Keratinocyte (primary cell): ENCODE data around the gene SETDB1. TPM values are rescaled to one million over a fixed set of nuclear protein-coding genes. Genes with fewer than 3 reads are reported as not detected.

Source experiments
- DNase-seq: peaks from one replicate; pipeline ENCODE4 v3.0.0-alpha.2; 2011; ENCODE audit warnings: low read depth, missing footprints, low spot score
- FAIRE-seq: peaks from 2 replicates; lab custom pipeline; 2011; peaks lifted over from hg19 to GRCh38; lab: Jason Lieb, UNC
- H2AFZ ChIP-seq: 2 replicates; pipeline ENCODE4 v1.6.0; 2012; ENCODE audit warnings: low read length, control low read depth, inconsistent platforms; ENCODE audit not compliant: control insufficient read depth
- H3K27ac ChIP-seq: 2 replicates; pipeline ENCODE4 v1.5.1; 2011; ENCODE audit warnings: low read length; ENCODE audit not compliant: control insufficient read depth, insufficient read depth
- H3K27me3 ChIP-seq: 3 replicates; pipeline ENCODE4 v1.6.0; 2011; ENCODE audit warnings: low read length; ENCODE audit not compliant: control insufficient read depth, insufficient read depth; ENCODE audit errors: extremely low read depth
- H3K36me3 ChIP-seq, 2 experiments: 2 replicates in 1 of 2; 3 replicates in 1 of 2; pipeline ENCODE4 v1.5.1; 2011; ENCODE audit warnings: low read length in 2 of 2, mild to moderate bottlenecking in 1 of 2; ENCODE audit not compliant: control insufficient read depth in 2 of 2, insufficient read depth in 2 of 2; ENCODE audit errors: extremely low read depth in 1 of 2
- H3K4me1 ChIP-seq: 3 replicates; pipeline ENCODE4 v1.5.1; 2011; ENCODE audit warnings: low read length; ENCODE audit not compliant: control insufficient read depth, insufficient read depth; ENCODE audit errors: extremely low read depth
- H3K4me2 ChIP-seq: 3 replicates; pipeline ENCODE4 v1.6.0; 2011; ENCODE audit warnings: low read depth, low read length; ENCODE audit not compliant: control insufficient read depth, insufficient read depth; ENCODE audit errors: extremely low read depth
- H3K4me3 ChIP-seq, 3 experiments: fragments of 200-600 bp in 1 of 3; sonication (generic) in 1 of 3; 2 replicates in 2 of 3; 3 replicates in 1 of 3; pipeline ENCODE4 v1.5.1; 2011 to 2016; ENCODE audit warnings: low read length in 3 of 3, mild to moderate bottlenecking in 3 of 3, control low read depth in 2 of 3, inconsistent platforms in 1 of 3, low read depth in 1 of 3, mixed read lengths in 1 of 3, mixed run types in 1 of 3, moderate library complexity in 1 of 3; ENCODE audit not compliant: control insufficient read depth in 2 of 3, insufficient read depth in 2 of 3; ENCODE audit errors: extremely low read depth in 1 of 3
- H3K79me2 ChIP-seq: 2 replicates; pipeline ENCODE4 v1.6.0; 2012; ENCODE audit warnings: low read length; ENCODE audit not compliant: control insufficient read depth, insufficient read depth
- H3K9ac ChIP-seq: 3 replicates; pipeline ENCODE4 v1.6.0; 2011; ENCODE audit warnings: low read length; ENCODE audit not compliant: control insufficient read depth, insufficient read depth; ENCODE audit errors: extremely low read depth
- H3K9me1 ChIP-seq: 3 replicates; pipeline ENCODE4 v1.6.0; 2011; ENCODE audit warnings: low read length; ENCODE audit not compliant: control insufficient read depth, insufficient read depth; ENCODE audit errors: extremely low read depth
- H3K9me3 ChIP-seq: 2 replicates; pipeline ENCODE4 v1.5.1; 2012; ENCODE audit warnings: low read depth, low read length; ENCODE audit not compliant: control insufficient read depth
- H4K20me1 ChIP-seq: 3 replicates; pipeline ENCODE4 v1.6.0; 2011; ENCODE audit warnings: low read length; ENCODE audit not compliant: control insufficient read depth, insufficient read depth; ENCODE audit errors: extremely low read depth
- CTCF ChIP-seq, 3 experiments: IDR thresholded peaks in 1 of 3; conservative IDR thresholded peaks in 1 of 3; optimal IDR thresholded peaks in 1 of 3; 2 replicates in 2 of 3; 3 replicates in 1 of 3; pipeline versions ENCODE3 to v1.5.1; 2011; ENCODE audit warnings: low read length in 3 of 3, mild to moderate bottlenecking in 3 of 3, moderate library complexity in 2 of 3, control low read depth in 1 of 3, inconsistent platforms in 1 of 3; ENCODE audit not compliant: insufficient read depth in 2 of 3; ENCODE audit errors: extremely low read depth in 1 of 3
- EZH2 ChIP-seq: IDR thresholded peaks from one replicate; pipeline ENCODE4 v1.6.1; 2012; ENCODE audit warnings: inconsistent platforms, mild to moderate bottlenecking, low read length, moderate library complexity
- dilution Hi-C: fragments of 300-500 bp; cut with MboI; formaldehyde crosslinking; loops from one replicate; pipeline ENCODE4 v1.7.0; 2020; ENCODE audit warnings: low sequenced_read_pairs; ENCODE audit not compliant: extremely low pct_ligation_motif_present
- polyA plus RNA-seq, 5 experiments: library from polyadenylated mRNA; depleted of rRNA in 3 of 5; stranded (reverse) in 3 of 5; stranded (forward) in 1 of 5; unstranded in 1 of 5; fragments of >200 nt; gene quantifications; 1 replicate in 1 of 5; 2 replicates in 3 of 5; 3 replicates in 1 of 5; pipeline versions ENCODE4 v1.2.1 to v1.2.3, GENCODE V29; 2011 to 2012; ENCODE audit warnings: missing spikeins in 2 of 5, low read depth in 1 of 5, low replicate concordance in 1 of 5

Gene SETDB1
- polyA plus RNA-seq, 1 donor (not counting 4 experiments of a cell fraction or from before 2014, with no cell fraction given) = 31.3 TPM

GRCh38 chr1:150974580-150975478 lies 48.7 kb downstream of the SETDB1 start, which contains the start of gene CERS2:
Gene CERS2, minus strand, starts transcription at chr1:150974835. Its CDS starts 5,745 bp downstream, at chr1:150969090.
- Histone ChIP-seq H3K9me1 (no peaks in the 10 kb centered on the region), H3K4me2 (peak within 1 kb of the TSS; percentile 97), H3K9ac (peak within 1 kb of the TSS; percentile 90), H4K20me1 (no peaks in the 10 kb centered on the region), H3K4me3 (peak within 1 kb of the TSS; percentile 88 to 95 (median 93)), H3K27me3 (no peaks in the 10 kb centered on the region), H2AFZ (peak within 1 kb of the TSS; percentile 80), H3K36me3 (peaks cover 0 to 10% of the 10 kb centered on the region in 2 experiments), H3K27ac (peak within 1 kb of the TSS; percentile 73), H3K4me1 (peaks cover 37% of the 10 kb centered on the region), H3K79me2 (peaks cover 43% of the 10 kb centered on the region), H3K9me3 (no peaks in the 10 kb centered on the region)
- no peak for DNase-seq
- dilution Hi-C loops = no loop called here
- TF ChIP-seq EZH2 = no peak
- no peak for TF ChIP-seq CTCF (optimal IDR thresholded peaks at IDR 0.05 in 1 of 3, IDR thresholded peaks at IDR 0.05 in 1 of 3, conservative IDR thresholded peaks at IDR 0.05 in 1 of 3; ENCODE audit: extremely low read depth in 1 of 3, insufficient read depth in 2 of 3, low read length in 3 of 3)
- no peak for FAIRE-seq

- no peak for FAIRE-seq
- Histone ChIP-seq H3K79me2 (peaks cover 28% of the 10 kb centered on the region), H3K27me3 (no peaks in the 10 kb centered on the region), H2AFZ (no peak overlapping the region), H3K9me1 (no peaks in the 10 kb centered on the region), H3K27ac (no peak overlapping the region), H3K4me2 (no peak overlapping the region), H3K36me3 (peaks cover 0 to 10% of the 10 kb centered on the region in 2 experiments), H4K20me1 (no peaks in the 10 kb centered on the region), H3K9ac (no peak overlapping the region), H3K9me3 (no peaks in the 10 kb centered on the region), H3K4me1 (peaks cover 45% of the 10 kb centered on the region), H3K4me3 (no peak overlapping the region)
- no peak for TF ChIP-seq EZH2
- no peak for TF ChIP-seq CTCF (optimal IDR thresholded peaks at IDR 0.05 in 1 of 3, IDR thresholded peaks at IDR 0.05 in 1 of 3, conservative IDR thresholded peaks at IDR 0.05 in 1 of 3; ENCODE audit: extremely low read depth in 1 of 3, insufficient read depth in 2 of 3, low read length in 3 of 3)
- dilution Hi-C loops = no loop called here
- no peak for DNase-seq
Observed at GRCh38 chr1:150976401-150976821, 50.2 kb downstream of the SETDB1 start.
